CD4-positive, alpha-beta T cell treated with Interleukin-21 for 1 hour (primary cell): ENCODE measurements around the gene ASB5.
"Not testable (repeated sequence)": the region's sequence is repeated elsewhere in the genome, so short reads cannot be mapped to it uniquely, and the experiment has no call there.

Experiments
- DNase-seq: peaks from one replicate; pipeline ENCODE4 v3.0.0-alpha.2; 2020

The ASB5 gene

DNA sequence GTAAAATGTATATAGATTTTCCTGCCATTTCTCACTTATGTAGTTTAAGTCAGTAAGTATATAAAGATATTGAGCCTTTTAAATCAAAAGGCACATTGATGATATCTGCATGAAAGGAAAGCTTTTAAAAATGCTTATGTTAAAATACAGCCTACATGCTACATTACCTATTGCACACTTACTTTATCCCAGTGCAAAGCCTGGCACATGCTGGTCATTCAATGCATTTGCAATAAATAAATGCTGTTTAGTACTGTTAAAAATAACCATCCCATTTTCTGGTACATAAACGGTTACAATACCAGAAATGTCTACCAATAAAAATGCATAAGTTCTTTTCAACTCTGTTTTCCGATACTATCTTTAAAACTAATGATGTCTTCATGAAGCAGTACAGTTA, 51.5 kb downstream of the ASB5 start:
- no peak for DNase-seq

DNA sequence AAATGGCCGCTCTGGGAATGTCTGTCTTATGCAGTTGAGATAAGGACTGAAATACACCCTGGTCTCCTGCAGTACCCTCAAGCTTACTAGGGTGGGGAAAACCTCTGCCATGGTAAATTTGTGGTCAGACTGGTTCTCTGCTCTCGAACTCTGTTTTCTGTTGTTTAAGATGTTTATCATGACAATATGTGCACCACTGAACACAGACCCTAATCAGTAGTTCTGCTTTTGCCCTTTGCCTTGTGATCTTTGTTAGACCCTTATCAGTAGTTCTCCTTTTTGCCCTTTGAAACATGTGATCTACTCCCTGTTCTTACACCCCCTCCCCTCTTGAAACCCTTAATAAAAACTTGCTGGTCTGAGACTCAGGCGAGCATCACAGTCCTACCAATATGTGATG, 56.7 kb downstream of the ASB5 start:
- DNase-seq: not testable (repeated sequence)

DNA sequence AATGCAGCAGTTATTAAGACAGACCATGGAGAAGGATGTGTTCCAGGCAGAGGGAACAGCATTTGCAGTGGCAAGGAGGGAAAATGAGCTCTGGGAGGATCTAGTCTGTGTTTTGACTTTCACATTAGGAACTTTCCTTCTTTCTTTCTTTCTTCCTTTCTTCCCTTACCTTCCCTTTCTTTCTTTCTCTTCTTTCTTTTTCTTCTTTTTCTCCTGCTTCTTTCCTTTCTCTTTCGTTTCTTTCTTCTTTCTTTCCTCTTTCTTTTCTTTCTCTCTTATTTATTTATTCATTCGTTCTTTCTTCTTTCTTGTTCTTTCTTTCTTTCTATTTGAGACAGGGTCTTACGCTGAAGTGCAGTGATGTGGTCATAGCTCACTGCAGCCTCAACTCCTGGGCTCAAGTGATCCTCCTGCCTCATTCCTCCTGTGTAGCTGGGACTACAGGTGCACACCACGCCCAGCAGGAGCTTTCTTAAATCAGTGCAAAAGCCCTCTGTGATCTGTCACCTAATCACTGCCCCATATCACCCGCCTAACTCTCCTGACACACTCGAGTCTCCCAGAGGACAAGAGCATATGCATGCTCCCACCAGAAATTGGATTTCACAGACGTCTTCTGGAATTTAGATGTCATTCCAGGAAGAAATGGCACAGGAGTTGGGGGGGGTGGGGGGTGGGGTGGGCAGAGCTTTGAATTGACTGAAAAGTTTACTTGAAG, 58.3 kb downstream of the ASB5 start:
- no peak for DNase-seq

DNA sequence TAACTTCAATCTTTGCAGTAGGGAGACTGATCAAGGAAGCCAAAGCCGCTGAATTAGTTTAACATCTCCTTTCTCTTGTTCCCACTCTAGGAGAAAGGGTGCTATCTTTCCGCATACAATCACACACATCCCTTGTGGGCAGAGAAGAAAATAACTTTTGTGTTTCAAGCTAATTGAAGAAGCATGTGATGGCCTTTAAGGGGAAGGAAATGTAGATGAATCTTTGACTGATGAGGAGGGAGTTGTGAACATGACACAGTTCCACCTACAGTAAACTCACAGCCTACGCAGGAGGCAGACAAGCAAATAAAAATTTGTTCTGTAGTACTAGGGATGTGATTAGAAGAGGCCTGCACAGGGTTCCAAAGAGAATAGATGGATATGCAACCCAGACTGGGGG, 58.9 kb downstream of the ASB5 start:
- no peak for DNase-seq

DNA sequence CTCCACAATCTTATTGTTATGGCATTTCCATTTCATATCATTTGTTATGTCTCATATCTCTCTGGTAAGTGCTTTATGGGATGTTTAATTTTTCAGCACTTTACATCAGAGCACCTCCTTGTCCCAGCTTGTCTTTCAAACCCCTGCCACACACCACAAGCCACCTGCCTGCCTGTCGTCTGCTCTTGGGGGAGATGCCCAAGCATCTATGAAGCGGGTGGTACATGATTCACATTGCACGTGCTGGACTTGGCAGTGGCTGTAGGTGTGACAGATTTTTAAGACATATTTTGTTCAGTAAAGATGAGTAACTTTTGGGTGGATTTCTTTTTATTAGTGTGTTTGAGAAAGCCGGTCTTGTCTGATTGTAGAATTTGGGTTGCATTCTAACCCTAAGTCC, 59.5 kb downstream of the ASB5 start:
- DNase-seq: no peak

DNA sequence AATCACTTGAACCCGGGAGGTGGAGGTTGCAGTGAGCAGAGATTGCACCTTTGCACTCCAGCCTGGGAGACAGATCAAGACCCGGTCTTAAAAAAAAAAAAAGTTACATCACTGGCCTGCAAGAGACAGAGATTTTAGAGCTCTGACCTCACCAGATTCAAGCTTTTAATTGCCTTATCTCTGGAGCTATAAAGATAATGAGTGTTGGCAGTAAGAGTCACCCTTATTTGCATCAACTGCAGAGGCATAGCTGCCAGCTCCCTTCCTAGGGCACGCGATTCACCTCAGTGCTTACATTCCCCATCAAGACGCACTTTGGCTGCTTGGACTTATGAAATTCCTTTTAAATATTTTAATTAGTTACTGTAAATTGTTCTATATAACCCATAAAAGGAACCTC, 61.2 kb downstream of the ASB5 start:
- DNase-seq: no peak

DNA sequence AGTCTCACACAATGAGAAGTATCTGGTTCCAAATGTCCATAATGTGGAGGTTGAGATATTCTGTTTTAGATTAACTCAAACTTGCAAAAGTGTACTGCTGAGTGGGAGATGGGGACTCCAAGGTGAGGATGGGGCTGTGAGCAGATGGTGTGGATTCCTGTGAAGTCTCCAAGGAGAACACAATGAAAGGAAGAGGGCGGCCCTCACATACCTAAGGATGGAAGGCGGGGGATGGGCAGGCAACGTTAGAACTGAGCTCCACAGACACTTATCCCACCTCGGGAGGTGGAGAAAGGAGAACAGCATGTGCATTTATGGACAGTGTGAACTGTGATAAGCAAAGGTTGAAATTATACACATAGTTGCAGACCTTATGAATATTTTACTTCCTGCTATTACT, 63.7 kb downstream of the ASB5 start:
- DNase-seq: no peak

DNA sequence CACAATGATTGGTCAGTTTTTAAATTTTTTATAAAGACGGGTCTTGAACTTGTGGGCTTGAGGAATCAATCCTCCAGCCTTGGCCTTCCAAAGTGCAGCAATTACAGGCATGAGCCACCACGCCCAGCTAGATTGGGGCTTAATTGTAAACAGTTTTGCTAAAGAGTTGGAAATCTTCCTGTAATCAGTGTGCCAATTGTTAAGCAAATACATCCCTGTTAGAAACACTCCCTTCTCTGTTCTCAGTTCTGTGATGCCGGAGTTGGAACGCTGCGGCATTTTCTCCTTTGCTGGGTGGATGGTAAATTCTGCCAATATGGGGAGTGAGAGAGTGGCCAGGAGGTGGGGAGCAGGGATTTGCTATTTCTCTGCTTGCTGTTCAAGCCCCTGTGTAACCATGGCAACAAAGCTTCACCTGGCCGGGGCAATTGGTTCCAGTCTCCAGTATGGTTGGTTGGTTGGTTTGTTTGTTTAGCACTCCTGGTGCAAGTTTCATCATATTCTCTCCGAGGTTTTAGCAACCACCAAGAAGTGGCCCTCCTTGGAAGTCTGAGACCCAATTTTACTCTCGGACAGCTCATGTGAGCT, 70.6 kb downstream of the ASB5 start:
- DNase-seq: no peak

DNA sequence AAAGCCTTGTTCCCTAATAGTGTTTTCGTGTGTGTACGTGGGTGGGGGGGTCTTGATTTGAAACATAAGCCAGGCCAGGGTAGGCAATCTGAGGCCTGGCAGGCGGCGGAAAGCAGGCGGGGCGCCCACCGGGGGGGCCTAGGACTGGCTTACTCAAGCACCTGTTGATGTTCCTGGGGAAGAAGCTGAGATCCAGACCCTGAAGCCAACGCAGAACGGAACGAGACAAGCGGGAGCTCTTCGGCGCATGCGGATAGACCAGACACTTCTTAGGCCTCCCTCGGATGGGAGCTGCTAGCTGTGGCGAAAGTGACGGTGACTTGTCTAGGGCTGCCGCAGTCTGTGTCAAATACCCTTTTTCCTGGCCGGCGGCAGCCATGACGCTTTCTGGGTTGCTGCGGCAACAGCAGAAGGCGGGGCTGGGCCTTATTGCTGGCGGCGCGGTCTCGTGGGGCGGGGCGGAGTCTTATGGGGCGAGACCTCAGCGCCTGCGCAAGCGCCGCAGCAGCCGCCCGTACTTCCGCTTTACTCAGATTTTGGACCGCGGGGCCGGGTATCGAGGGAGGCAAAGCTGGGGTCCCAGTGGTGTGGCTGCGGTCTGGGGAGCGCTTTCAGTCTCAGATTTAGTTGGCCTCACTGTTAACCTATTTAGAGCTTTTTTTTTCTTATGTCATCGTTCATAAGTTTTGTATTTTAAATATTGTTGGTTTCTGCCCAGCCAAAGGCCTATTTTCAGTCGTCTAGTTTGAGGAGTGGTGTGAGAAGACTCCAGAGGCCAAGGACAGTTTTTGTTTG, 73.6 kb downstream of the ASB5 start, which contains the start of gene SPATA4:
TSS of gene SPATA4 (minus strand) at position 402 of the 795 bp plus-strand sequence. CDS start at position 379, 23 bp downstream.
- DNase-seq: peak; percentile 92

DNA sequence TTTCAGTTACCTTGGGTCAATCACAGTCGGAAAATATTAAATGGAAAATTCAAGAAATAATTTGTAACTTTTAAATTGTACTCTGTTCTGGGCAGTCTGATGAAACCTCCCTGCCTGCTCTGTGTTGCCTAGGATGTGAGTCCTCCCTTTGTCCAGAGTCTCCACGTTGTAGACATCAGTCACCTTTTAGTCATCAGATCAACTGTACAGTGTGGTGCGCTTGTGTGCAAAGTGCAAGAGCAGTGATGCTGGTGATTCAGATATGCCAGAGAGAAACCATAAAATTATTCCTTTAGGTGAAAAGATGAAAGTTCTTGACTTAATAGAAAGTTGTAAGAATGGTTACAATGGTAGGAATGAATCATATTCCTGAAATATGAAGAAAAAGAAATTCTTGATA, 75.1 kb downstream of the ASB5 start:
- DNase-seq: no peak

DNA sequence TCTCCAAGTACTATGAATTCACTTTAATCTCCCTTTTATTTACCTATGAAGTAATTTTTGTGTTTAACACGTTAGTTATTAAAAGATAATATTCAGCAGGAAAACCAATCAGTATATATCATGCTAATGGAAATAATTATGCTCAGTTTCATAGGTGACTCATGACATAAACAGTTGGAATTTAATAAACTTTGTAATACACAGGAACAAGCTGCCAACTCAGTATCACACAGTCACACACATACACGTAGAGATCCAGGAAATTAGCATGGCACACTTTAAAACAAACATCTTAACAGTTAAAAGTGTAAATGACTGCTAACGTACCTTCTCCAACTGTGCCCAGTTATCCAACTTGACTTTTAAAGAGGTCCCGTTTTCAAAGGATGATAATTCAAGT, 75.9 kb downstream of the ASB5 start:
- DNase-seq: no peak

DNA sequence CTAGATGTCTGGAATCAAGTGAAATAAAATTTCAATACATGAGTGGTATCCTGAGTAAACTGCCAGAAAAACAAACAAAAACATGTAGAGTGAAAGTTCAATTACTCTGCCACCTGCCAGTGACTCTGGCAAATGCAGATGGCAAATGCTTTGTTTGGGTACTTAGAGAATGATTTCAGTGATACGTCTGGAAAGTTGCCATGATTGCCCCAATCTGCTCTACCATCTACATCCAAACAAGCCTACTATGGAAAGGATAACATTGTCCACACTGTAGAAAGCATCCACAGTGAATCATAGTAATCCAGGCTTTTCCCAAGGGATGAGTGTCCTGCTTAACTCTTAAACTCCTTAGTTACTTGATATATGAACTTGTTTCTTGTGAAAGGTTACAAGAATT, 77.0 kb downstream of the ASB5 start:
- DNase-seq: no peak

DNA sequence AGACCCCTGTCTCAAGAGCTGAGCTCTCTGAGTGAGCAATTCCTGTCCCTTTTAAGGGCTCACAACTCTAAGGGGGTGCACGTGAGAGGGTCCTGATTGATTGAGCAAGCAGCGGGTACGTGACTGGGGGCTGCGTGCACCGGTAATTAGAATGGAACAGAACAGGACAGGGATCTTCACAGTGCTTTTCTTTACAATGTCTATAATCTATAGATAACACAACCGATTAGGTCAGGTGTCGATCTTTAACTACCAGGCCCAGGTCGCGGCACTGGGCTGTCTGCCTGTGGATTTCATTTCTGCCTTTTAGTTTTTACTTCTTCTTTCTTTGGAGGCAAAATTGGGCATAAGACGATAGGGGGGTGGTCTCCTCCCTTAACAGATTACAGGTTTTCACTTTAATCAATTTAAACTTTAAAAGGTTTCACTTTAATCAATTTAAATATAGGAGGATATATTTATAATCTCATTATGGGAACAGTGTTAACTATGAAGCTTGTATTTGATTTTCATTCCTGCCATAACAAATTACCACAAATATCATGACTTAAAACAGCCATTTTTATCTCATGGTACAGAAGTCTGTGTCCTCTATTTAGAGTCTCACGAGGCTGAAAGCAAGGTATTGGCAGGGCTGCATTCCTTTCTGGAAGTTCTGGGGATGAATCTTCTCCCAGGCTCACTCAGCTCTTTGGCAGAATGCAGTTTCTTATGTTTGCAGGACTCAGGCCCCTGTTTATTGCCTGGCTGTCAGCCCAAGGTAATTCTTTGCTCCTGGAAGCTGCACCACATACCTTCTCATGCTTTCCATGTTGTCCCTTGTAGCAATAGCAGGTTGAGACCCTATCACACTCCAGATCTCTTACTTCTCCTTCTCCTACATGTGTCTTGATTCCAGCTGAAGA, 78.9 kb downstream of the ASB5 start:
- no peak for DNase-seq

DNA sequence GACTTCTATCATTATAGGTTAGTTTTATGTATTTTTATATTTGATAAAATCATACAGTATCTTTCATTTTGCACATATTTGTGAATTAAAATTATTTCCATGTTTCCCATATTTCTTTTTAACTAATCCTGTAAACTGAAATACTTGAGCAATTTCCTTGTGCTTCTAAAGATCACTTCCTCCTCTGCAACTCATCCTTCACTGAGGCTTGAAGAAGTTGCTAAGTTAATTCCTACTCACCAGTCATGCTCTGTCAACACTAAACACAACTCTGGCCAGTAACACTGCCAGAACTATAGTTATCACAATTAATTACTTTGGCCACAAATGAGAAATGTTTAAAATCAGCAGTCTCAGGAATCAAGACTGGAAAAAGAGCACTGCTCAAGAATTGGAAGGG, 80.4 kb downstream of the ASB5 start:
- no peak for DNase-seq

DNA sequence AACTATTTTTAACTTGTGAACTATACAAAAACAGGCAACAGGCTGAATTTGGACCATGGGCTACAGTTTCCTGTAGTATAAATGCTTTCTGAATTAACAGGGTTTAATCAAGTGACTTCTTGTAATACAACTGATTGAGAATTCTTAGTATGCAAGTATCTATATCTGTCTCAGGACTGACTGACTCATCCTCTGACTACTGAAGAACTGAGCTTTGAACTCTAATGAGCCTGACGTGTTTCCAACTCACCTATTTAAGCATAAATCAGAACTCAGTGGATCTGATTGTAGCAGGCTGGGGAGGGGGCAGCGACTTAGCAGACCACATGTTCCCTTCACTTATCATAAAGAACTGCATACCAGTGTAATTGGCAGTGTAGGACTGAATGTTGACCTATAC, 81.4 kb downstream of the ASB5 start:
- DNase-seq: no peak

DNA sequence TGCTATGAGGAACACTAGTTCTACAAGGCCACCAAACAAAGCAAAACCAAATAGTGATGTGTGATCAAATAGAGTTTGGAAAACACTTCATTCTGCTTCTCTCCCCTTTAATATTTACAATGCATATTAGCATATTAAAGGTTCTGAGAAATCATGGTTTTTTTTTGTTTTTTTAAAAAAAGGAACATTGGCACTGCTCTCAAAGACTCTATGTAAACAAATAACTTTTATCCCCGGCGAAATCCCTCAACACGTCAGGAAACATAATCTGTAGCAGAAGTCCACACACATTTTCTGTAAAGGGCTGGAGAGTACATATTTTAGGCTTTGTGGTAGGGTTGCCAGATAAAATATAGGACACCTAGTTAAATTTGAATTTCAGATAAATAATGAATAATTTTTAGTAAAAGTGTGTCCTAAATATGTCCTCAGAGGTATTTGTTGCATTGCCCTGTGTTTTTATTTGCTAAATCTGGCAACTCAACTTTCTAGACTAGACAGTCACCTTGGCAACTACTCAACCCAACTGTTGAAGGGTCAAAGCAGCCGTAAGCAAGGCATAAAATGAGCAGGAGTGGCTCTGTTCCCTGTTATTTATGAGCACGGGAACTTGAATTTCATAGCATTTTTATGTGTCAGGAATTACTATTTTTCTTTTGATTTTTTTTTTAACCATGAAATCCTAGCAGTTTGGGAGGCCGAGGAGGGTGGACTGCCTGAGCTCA, 82.2 kb downstream of the ASB5 start:
- no peak for DNase-seq

DNA sequence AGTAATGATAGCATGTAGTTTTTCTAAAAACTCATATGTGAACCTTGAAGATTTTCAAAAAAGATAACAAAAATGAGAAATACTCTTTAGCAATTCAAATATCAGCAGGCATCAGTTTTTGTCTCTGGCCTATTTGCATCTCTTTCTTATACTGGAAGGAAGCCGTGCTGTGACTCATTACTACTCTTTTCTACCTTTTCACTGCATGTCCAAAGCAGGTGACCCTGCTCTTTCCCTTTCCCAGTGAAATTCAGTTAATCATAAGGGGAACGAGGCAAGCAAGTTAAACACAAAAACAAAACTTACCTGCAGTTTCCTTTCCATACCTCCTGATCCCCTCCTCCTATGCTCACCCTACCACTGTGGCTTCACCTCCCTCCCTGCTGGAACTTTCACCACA, 83.0 kb downstream of the ASB5 start:
- no peak for DNase-seq

DNA sequence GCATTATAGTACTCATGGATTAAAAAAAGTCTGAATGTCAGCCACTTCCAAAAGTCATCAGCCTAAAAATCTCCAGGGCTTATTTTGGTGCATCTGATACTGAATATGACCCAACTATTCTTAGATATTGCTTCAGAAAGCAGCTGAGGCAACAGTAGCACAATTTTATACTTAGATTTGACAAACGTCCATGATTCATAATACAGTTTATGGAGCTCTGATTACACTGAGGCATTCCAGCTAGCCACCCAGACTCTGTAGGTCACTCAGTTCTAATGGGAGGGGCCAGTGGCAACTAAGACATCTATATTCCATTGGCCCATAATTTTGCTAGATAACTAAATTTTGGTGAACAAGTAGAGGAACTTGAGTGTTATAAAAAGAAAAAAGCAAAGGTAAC, 84.0 kb downstream of the ASB5 start:
- DNase-seq: no peak
